Epidermal melanocyte (primary cell): ENCODE results near the gene LGALS14.
"Not testable (repeated sequence)": the region's sequence is repeated elsewhere in the genome, so short reads cannot be mapped to it uniquely, and the experiment has no call there.

Experiments used
- DNase-seq: peaks from one replicate; pipeline ENCODE4 v3.0.0; 2011; ENCODE audit warnings: low spot score; ENCODE audit not compliant: insufficient read length

The LGALS14 gene

GRCh38 chr19:39695759-39696158 is 8.5 kb upstream of the LGALS14 start:
- DNase-seq: no peak

DNA sequence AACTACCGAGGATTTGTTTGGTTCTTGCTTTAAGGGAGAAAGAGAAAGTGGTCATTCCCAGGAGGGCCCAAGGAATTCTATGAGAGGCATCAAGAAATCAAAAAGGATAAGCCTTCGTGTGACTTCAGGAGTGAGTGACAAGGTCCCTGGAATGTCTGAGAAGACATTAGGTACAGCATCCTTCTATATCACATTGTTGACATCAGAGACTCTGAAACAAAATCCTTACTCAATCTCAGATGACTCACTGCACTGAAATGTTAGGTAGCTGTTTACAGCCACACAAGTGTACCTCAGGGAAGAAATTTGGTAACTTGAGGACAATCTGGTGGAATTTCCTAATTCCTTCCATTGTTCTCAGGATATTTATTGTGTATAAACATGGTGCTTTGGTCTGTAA is 7.9 kb upstream of the LGALS14 start:
- no peak for DNase-seq

DNA sequence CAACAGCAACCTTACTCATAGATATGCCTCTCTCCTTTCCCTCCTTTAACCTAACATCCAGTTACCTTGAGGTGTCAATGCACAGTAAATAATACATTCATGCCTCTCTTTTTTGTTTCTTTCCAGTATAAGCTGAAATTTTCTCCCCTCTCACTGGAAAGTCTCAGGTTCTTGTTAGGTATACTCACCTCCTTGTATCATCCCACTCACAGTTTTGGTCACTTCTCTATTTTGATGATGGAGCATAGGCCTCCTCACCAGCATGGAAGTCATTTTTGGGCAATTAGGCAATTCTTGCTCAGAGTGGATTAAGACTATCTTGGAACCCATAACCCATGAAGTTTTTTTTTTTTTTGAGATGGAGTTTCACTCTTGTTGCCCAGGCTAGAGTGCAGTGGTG is 5.7 kb upstream of the LGALS14 start:
- no peak for DNase-seq

- no peak for DNase-seq
Observed at GRCh38 chr19:39701291-39701690, 3.0 kb upstream of the LGALS14 start.

DNA sequence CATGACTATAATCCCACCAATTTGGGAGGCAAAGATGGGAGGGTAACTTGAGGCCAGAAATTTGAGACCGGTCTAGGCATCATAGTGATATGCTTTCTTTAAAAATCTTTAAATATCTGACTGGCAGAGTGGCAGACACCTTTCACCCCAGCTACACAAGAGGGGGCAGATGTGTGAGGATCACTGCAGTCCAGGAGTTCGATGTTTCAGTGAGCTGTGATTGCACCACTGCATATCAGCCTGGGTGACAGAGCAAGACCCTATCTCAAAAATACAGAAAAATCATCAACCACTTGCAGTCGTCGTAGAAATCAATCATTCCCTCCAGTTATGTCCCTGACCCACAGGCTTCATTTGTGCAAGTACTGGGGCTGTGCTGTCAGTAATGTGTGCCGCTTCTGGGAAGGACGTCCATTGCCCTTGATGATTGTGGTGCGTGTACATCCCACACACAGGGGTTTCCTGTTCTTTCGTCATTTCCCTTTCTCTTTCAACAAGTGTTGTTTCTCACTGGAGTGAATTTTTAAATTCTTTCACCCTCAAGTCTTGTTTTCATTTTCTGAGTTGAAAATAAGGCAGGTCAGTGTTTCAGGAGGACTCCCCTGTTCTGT is 1.4 kb downstream of the LGALS14 start:
- no peak for DNase-seq

DNA sequence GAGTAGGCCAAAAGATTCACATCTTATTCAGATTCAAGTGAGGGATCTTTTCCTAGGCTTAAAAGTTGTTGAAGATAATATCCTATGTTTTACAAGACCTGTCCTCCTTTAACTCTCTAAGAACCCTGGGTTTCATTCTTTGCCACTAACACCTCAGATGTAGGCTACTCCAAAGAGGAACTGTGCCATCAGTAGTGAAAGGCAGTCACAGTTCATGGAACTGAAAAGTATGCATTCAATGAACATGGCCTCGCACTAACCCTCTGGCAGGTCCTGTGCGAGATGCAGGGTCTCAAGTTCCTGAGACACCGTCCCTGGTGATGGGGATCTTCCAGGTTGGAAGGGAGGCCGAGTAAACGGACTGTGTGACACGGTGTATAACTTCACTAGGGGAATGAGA is 4.3 kb downstream of the LGALS14 start:
- no peak for DNase-seq

- DNase-seq: no peak
Observed at GRCh38 chr19:39709026-39709872, 5.0 kb downstream of the LGALS14 start.

- DNase-seq: no peak
Observed at GRCh38 chr19:39710333-39710890, 6.1 kb downstream of the LGALS14 start.

DNA sequence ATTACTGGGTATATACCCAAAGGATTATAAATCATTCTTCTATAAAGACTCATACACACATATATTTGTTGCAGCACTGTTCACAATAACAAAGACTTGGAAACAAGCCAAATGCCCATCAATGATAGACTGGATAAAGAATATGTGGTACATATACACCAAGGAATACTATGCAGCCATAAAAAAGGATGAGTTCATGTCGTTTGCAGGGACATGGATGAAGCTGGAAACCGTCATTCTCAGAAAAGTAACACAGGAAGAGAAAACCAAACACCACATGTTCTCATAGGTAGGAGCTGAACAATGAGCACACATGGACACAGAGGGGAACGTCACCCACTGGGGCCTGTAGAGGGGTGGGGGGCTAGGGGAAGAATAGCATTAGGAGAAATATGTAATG is 15.9 kb downstream of the LGALS14 start:
- not testable (repeated sequence) for DNase-seq

DNA sequence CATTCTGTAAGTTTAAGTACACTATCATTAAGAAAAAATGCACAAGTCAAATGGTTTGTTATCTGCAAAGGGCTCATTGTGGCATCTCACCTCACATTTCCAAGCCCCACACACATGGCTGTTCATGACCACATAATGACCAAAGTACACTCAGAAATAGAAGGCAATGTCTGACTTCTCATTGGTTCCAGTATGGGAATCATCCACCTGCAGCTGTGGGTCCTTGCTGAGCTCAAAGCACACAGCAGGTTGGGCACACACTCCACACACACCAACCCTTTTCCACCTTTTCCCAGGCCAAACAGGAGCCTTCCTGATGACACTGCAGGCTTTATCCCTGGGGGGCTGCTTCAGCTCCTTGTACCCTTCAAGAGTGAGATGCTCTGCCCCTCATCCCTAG is 21.7 kb downstream of the LGALS14 start:
- DNase-seq: no peak

DNA sequence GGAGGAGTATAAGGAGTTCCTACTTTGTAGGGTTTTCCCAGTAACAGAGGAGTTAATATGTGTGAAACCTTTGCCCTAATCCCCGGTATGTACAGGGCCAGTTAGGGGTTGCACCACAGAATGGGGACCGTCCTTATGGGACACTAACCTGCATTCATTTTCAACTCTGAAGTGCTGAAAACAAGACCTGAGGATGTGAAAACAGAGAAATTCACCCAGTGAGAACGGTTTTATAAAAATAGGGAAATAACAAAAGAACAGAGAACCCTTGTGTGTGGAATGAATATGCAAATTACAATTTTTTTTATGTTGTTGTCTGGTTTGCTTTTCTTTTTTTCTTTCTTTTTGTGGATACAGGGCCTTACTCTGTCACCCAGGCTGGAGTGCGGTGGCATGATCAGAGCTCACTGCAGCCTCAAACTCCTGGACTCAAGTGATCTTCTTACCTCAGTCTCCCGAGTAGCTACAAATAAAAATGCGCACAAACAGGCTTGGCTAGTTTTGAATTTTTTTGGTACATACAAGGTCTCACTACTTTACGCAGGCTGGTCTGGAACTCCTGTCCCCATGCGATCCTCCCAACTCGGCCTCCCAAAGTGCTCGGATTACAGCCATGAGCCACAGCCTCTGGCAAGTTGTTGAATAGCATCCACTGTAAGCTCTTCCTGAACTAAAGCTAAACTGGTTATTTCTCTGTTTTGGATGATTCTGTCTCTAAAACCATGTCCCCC is 23.0 kb downstream of the LGALS14 start:
- DNase-seq: no peak

DNA sequence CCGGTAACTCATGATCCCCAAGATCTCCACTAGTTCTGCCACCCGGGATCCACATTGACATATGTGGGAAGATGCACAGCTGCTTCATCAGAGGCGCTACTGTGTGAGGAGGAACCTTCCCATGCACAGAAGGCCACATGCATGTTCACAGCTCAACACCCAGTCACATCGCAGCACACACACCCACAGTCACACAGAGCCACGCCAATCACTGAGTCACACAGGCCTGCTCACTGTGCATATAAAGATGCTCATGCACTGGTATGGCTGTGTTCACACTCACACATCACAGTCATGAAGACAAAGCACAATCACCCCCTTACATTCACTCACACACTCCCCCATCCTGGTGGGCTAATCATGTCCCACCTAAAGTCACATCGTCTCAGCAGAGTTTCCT is 23.8 kb downstream of the LGALS14 start:
- no peak for DNase-seq

DNA sequence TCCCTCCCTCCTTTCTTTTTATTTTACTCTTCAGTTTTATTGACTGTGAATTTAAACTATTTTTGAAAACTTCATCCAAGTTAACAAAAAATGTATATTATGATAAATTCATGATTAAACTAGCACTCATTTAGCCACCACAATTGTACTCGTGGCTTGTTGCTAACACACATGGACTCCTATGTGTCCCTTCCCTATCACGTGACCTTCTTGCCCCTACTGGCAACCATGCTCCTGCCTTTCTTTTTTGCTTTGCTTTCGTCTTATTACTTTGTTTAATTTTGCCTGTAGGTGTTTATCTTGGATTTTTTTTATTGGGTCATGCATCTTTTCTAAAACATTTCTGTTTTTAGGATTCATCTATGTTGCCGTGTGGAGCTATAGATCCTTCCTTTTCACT is 25.3 kb downstream of the LGALS14 start:
- DNase-seq: no peak

GRCh38 chr19:39731685-39732084 is 27.4 kb downstream of the LGALS14 start:
- DNase-seq: no peak

DNA sequence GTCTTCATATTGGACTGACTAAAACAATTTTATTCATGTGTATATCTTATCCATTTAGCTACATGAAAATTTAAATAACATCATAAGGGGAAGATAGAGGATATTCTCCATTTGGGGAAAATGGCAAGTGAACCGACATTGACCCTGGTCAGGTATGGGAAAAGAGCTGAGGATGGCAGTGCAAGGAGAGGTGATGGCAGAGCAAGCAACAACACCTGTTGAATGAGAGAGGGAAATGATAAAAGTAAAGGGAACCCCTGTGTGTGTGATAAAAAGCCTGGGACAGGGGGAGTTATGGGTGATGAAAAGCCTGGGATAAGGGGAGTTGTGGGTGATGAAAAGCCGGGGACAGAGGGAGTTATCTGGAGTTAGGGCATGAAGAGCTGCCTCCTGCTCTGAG is 29.6 kb downstream of the LGALS14 start:
- no peak for DNase-seq

- DNase-seq: no peak
Observed at GRCh38 chr19:39735688-39736087, 31.4 kb downstream of the LGALS14 start.

DNA sequence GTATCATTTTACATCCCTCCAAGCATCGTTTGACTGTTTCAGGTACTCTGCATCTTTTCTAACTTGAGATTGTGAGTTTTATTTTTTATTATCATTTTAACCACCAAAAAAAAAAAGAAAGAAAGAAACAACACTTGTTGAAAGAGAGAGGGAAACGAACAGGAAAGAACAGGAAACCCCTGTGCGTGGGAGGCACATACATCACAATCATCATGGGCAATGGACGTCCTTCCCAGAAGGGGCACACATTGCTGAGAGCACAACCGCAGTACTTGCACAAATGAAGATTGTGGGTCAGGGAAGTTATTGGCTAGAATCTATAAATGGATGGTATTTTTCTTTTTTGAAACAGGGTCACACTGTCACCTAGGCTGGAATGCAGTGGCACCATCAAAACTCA is 31.8 kb downstream of the LGALS14 start:
- no peak for DNase-seq

GRCh38 chr19:39737351-39737750 is 33.1 kb downstream of the LGALS14 start:
- DNase-seq: no peak

- DNase-seq: no peak
Observed at GRCh38 chr19:39737891-39738290, 33.6 kb downstream of the LGALS14 start, which contains the start of gene CLC. Gene CLC, minus strand, starts transcription at chr19:39738029. Its CDS starts 77 bp downstream, at chr19:39737952.

DNA sequence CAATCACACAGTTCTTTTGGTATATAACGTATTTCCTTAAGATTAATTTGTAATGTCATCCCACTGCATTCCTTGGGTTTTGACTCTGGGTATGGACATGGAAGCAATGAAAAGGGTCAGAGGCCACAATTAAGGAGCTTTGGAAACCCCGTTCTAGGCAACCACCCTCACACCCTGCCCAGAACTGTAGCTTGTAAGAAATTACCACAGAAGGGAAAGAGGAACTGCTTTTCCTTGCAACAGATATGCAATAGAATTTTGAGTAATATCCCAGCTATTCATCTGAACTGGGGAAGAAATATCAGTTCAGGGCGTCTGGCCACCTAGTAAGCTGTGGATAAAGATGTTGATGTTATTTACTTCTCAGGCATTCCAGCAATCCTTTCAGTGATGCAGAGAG is 34.5 kb downstream of the LGALS14 start:
- DNase-seq: no peak

DNA sequence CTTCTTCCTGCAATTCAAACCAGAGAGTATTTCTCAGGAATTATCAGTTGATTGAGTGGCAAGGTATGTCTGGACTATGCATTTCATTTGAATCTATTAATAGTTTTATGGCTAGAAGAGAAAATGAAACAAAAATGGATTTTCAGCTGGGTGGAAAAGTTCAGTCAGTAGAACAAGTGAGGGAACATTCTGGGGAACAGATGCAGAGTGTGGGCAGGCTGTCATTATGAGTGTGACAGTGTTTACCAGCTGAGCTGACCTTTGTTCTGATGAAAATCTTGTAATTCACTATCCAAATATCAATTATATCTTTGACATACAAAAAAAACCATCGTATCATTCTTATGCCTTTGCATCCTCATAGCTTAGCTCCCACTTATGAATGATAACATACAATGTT is 36.1 kb downstream of the LGALS14 start:
- DNase-seq: no peak

GRCh38 chr19:39745643-39746042 is 41.4 kb downstream of the LGALS14 start:
- DNase-seq: no peak
